Central memory CD8-positive, alpha-beta T cell (primary cell): ENCODE results near the gene RNF26.

Experiments
- ATAC-seq: fragments of 150-1000 bp; cut with Tn5 transposase; replicated peaks from 2 replicates; pipeline ENCODE4 v1.10.0; 2022; ENCODE audit warnings: mild to moderate bottlenecking, moderate FRiP score, moderate number of reproducible peaks; ENCODE audit not compliant: poor library complexity, severe bottlenecking; ENCODE audit errors: extremely low read depth
- DNase-seq, 2 donors: peaks; one replicate each; pipeline ENCODE4 v3.0.0; 2021; ENCODE audit warnings: low spot score in 2 of 2
- H3K27ac Mint-ChIP-seq: one replicate; pipeline ENCODE4 v1.8.0; 2022; ENCODE audit warnings: low read depth, mild to moderate bottlenecking, moderate library complexity, mixed read lengths
- H3K27me3 Mint-ChIP-seq: one replicate; pipeline ENCODE4 v1.8.0; 2022; ENCODE audit warnings: mixed read lengths
- H3K36me3 Mint-ChIP-seq: one replicate; pipeline ENCODE4 v1.8.0; 2022; ENCODE audit warnings: mild to moderate bottlenecking, moderate library complexity, mixed read lengths; ENCODE audit not compliant: insufficient read depth
- H3K4me1 Mint-ChIP-seq: one replicate; pipeline ENCODE4 v1.8.0; 2022; ENCODE audit warnings: mixed read lengths
- H3K4me3 Mint-ChIP-seq: one replicate; pipeline ENCODE4 v1.8.0; 2022; ENCODE audit warnings: mild to moderate bottlenecking, moderate library complexity, mixed read lengths
- H3K9me3 Mint-ChIP-seq: one replicate; pipeline ENCODE4 v1.8.0; 2022; ENCODE audit warnings: mixed read lengths

RNF26 gene

GRCh38 chr11:119334174-119334930 lies at the start of gene RNF26:
TSS of gene RNF26 (plus strand) at chr11:119334527. CDS start at chr11:119335123, 596 bp downstream.
- H3K27me3 Mint-ChIP-seq = peaks cover 9% of the 10 kb centered on the region
- H3K36me3 Mint-ChIP-seq = peaks cover 14% of the 10 kb centered on the region

GRCh38 chr11:119285431-119285830 lies 48.9 kb upstream of the RNF26 start:
- H3K27me3 Mint-ChIP-seq = no peaks in the 10 kb centered on the region
- DNase-seq (no peak), ATAC-seq (no peak)
- peaks cover 26% of the 10 kb centered on the region for H3K4me1 Mint-ChIP-seq
- H3K9me3 Mint-ChIP-seq = no peaks in the 10 kb centered on the region
- peaks cover 30% of the 10 kb centered on the region for H3K36me3 Mint-ChIP-seq
- H3K27ac Mint-ChIP-seq = peak overlapping the region; percentile 19
- no peak overlapping the region for H3K4me3 Mint-ChIP-seq

More at GRCh38 chr11:119334174-119334930, at the start of gene RNF26:
- Mint-ChIP-seq H3K4me1 (peaks cover 45% of the 10 kb centered on the region), H3K9me3 (no peaks in the 10 kb centered on the region), H3K27ac (peak within 1 kb of the TSS; percentile 97), H3K4me3 (peak within 1 kb of the TSS; percentile 99)
- ATAC-seq (peak; percentile 93), DNase-seq (peak; percentile 88 to 91)

- H3K27ac Mint-ChIP-seq = no peak overlapping the region
- ATAC-seq (no peak), DNase-seq (no peak)
- H3K4me3 Mint-ChIP-seq = no peak overlapping the region
- no peaks in the 10 kb centered on the region for H3K9me3 Mint-ChIP-seq
- peaks cover 25% of the 10 kb centered on the region for H3K36me3 Mint-ChIP-seq
- no peaks in the 10 kb centered on the region for H3K27me3 Mint-ChIP-seq
- H3K4me1 Mint-ChIP-seq = peaks cover 13% of the 10 kb centered on the region
These were observed 46.1 kb upstream of the RNF26 start for GRCh38 chr11:119288219-119288618.

- H3K36me3 Mint-ChIP-seq = peaks cover 16% of the 10 kb centered on the region
- H3K27me3 Mint-ChIP-seq = no peaks in the 10 kb centered on the region
- H3K9me3 Mint-ChIP-seq = no peaks in the 10 kb centered on the region
- no peaks in the 10 kb centered on the region for H3K4me1 Mint-ChIP-seq
- DNase-seq = no peak
- no peak for ATAC-seq
- no peak overlapping the region for H3K4me3 Mint-ChIP-seq
- H3K27ac Mint-ChIP-seq = no peak overlapping the region
These were observed 43.3 kb upstream of the RNF26 start for GRCh38 chr11:119290894-119291497.

- H3K27me3 Mint-ChIP-seq = no peaks in the 10 kb centered on the region
- H3K4me1 Mint-ChIP-seq = no peaks in the 10 kb centered on the region
- no peak overlapping the region for H3K4me3 Mint-ChIP-seq
- ATAC-seq (no peak), DNase-seq (no peak)
- peaks cover 15% of the 10 kb centered on the region for H3K36me3 Mint-ChIP-seq
- no peak overlapping the region for H3K27ac Mint-ChIP-seq
- no peaks in the 10 kb centered on the region for H3K9me3 Mint-ChIP-seq
These were observed 40.9 kb upstream of the RNF26 start for GRCh38 chr11:119293461-119293860.

GRCh38 chr11:119295178-119295577 lies 39.1 kb upstream of the RNF26 start:
- Mint-ChIP-seq H3K9me3 (no peaks in the 10 kb centered on the region), H3K27me3 (no peaks in the 10 kb centered on the region), H3K4me3 (no peak overlapping the region), H3K36me3 (peaks cover 26% of the 10 kb centered on the region), H3K27ac (no peak overlapping the region), H3K4me1 (no peaks in the 10 kb centered on the region)
- no peak for DNase-seq
- ATAC-seq = no peak

GRCh38 chr11:119297938-119298337 lies 36.4 kb upstream of the RNF26 start:
- no peaks in the 10 kb centered on the region for H3K9me3 Mint-ChIP-seq
- DNase-seq = no peak
- no peak for ATAC-seq
- H3K27ac Mint-ChIP-seq = no peak overlapping the region
- H3K4me3 Mint-ChIP-seq = no peak overlapping the region
- no peaks in the 10 kb centered on the region for H3K4me1 Mint-ChIP-seq
- no peaks in the 10 kb centered on the region for H3K27me3 Mint-ChIP-seq
- peaks cover 31% of the 10 kb centered on the region for H3K36me3 Mint-ChIP-seq

GRCh38 chr11:119298726-119299125 lies 35.6 kb upstream of the RNF26 start:
- no peaks in the 10 kb centered on the region for H3K4me1 Mint-ChIP-seq
- no peak for ATAC-seq
- no peaks in the 10 kb centered on the region for H3K9me3 Mint-ChIP-seq
- no peak overlapping the region for H3K27ac Mint-ChIP-seq
- H3K36me3 Mint-ChIP-seq = peaks cover 38% of the 10 kb centered on the region
- H3K4me3 Mint-ChIP-seq = no peak overlapping the region
- no peaks in the 10 kb centered on the region for H3K27me3 Mint-ChIP-seq
- DNase-seq = no peak

GRCh38 chr11:119299416-119299815 lies 34.9 kb upstream of the RNF26 start:
- Mint-ChIP-seq H3K27me3 (no peaks in the 10 kb centered on the region), H3K9me3 (no peaks in the 10 kb centered on the region), H3K36me3 (peaks cover 38% of the 10 kb centered on the region), H3K27ac (no peak overlapping the region), H3K4me1 (no peaks in the 10 kb centered on the region), H3K4me3 (no peak overlapping the region)
- ATAC-seq = no peak
- DNase-seq = no peak

- no peaks in the 10 kb centered on the region for H3K27me3 Mint-ChIP-seq
- H3K27ac Mint-ChIP-seq = no peak overlapping the region
- DNase-seq = no peak
- H3K4me1 Mint-ChIP-seq = no peaks in the 10 kb centered on the region
- H3K4me3 Mint-ChIP-seq = no peak overlapping the region
- peaks cover 38% of the 10 kb centered on the region for H3K36me3 Mint-ChIP-seq
- ATAC-seq = no peak
- H3K9me3 Mint-ChIP-seq = no peaks in the 10 kb centered on the region
These were observed 33.9 kb upstream of the RNF26 start for GRCh38 chr11:119300198-119300964.

GRCh38 chr11:119303227-119303718 lies 31.1 kb upstream of the RNF26 start:
- Mint-ChIP-seq H3K4me3 (no peak overlapping the region), H3K9me3 (no peaks in the 10 kb centered on the region), H3K27ac (no peak overlapping the region), H3K36me3 (peaks cover 32% of the 10 kb centered on the region), H3K27me3 (no peaks in the 10 kb centered on the region), H3K4me1 (no peaks in the 10 kb centered on the region)
- DNase-seq (no peak), ATAC-seq (no peak)

- peaks cover 13% of the 10 kb centered on the region for H3K36me3 Mint-ChIP-seq
- no peak for ATAC-seq
- H3K4me3 Mint-ChIP-seq = no peak overlapping the region
These were observed 28.6 kb upstream of the RNF26 start for GRCh38 chr11:119305556-119306372.

More at GRCh38 chr11:119305556-119306372, 28.6 kb upstream of the RNF26 start:
- H3K27ac Mint-ChIP-seq = peak overlapping the region; percentile 56
- no peaks in the 10 kb centered on the region for H3K4me1 Mint-ChIP-seq
- DNase-seq = no peak
- no peaks in the 10 kb centered on the region for H3K9me3 Mint-ChIP-seq
- H3K27me3 Mint-ChIP-seq = no peaks in the 10 kb centered on the region
